GM18507 (cell line): Measurements from ENCODE around the gene NFATC2IP.
"Not testable (repeated sequence)": the region's sequence is repeated elsewhere in the genome, so short reads cannot be mapped to it uniquely, and the experiment has no call there.

Source experiments
- DNase-seq: peaks from one replicate; pipeline ENCODE4 v3.0.0; 2011; ENCODE audit warnings: low read depth; ENCODE audit not compliant: insufficient read length; ENCODE audit errors: extremely low spot score
- FAIRE-seq: peaks from 2 replicates; lab custom pipeline; 2011; peaks lifted over from hg19 to GRCh38; lab: Jason Lieb, UNC

The NFATC2IP gene

DNA sequence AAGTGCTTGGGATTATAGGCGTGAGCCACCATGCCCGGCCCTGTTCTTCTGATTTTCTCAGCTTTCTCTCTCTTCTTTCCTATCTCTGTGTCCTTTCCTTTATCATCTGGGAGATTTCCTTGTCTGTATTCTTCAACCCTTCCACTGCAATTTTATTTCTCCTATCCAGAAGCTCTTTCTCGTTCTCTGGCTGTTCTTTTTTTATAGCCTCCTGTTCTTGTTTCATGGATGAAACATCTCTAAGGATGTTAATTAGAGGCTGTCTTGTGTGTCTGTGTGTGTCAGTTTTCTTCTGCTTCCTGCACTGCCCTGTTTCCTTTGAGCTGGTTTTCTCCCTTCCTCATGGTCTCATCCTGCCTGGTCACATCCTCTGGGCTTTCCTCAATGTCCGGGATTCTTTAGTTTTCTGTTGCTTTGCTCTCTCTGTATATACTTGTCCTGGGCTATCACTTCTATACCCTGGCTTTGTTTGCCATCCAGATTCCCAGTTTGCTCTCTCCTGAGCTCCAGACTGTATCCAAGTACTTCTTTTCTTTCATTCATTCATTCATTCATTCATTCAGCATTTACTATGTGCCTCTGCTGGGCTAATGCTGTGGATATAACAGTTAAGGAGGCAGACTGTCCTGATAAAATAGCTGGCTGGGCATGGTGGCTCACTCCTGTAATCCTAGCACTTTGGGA is 36.6 kb downstream of the NFATC2IP start:
- DNase-seq, result no peak
- no peak for FAIRE-seq

- DNase-seq (no peak), FAIRE-seq (no peak)
These were observed 38.6 kb downstream of the NFATC2IP start for GRCh38 chr16:28989363-28989762.

DNA sequence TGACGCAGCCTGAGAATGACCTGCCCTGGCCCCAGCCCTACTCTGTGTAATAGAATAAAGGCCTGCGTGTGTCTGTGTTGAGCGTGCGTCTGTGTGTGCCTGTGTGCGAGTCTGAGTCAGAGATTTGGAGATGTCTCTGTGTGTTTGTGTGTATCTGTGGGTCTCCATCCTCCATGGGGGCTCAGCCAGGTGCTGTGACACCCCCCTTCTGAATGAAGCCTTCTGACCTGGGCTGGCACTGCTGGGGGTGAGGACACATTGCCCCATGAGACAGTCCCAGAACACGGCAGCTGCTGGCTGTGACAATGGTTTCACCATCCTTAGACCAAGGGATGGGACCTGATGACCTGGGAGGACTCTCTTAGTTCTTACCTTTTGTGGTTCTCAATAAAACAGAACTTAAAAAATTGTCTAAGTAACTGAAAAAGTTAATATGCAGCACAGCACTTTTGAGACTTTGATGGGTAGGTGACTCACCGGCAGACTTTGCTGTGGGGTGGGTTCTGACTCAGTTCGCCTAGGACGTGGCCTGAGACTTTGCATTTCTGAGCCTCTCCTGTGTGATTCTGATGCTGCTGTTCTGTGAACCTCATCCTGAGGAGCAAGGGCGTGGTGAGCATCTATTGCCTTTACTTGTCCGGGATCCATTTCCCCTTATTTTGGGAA is 39.8 kb downstream of the NFATC2IP start:
- no peak for FAIRE-seq
- DNase-seq, result no peak

GRCh38 chr16:28991687-28992086 is 41.0 kb downstream of the NFATC2IP start:
- FAIRE-seq (no peak), DNase-seq (no peak)

DNA sequence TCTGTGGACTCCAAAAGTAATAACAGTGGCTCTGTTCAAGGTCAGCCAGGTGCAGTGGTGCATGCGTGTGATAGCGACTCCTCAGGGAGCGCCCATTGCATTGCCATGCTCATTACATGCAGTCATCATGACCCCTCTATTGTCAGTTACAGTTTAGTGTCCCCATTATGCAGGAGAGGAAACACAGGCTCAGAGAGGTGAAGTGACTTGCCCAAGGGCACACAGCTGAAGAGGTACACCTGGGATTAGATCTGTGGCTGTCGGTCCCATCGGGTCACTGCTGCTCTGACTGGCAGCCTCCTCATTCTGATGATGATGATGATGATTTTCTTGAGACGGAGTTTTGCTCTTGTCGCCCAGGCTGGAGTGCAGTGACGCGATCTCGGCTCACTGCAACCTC is 41.8 kb downstream of the NFATC2IP start:
- FAIRE-seq, result no peak

GRCh38 chr16:28998837-28999236 is 48.1 kb downstream of the NFATC2IP start:
- DNase-seq (no peak), FAIRE-seq (no peak)

More for the DNA sequence above, 41.8 kb downstream of the NFATC2IP start:
- no peak for DNase-seq

DNA sequence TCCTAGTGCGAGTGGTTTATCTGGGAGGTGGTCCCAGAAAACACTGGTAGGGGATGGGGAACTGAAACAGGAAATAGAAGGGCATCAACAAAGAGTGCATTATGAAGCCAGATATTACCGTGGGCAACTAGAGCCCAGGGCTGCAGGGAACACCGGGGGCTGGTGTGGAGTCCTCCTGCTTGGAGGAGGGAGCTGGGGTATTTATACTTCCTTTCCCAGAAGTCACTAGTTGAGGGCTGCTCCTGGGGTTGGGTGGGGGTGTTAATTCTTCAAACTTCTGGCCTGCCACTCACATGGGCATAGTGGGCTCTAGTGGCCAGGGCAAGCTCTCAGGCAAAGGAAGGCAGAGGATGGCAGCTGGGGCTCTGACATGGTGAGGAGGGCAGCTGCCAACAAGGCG is 48.8 kb downstream of the NFATC2IP start:
- DNase-seq (no peak), FAIRE-seq (no peak)

- FAIRE-seq (no peak), DNase-seq (no peak)
These were observed 49.3 kb downstream of the NFATC2IP start for GRCh38 chr16:29000019-29000418.

DNA sequence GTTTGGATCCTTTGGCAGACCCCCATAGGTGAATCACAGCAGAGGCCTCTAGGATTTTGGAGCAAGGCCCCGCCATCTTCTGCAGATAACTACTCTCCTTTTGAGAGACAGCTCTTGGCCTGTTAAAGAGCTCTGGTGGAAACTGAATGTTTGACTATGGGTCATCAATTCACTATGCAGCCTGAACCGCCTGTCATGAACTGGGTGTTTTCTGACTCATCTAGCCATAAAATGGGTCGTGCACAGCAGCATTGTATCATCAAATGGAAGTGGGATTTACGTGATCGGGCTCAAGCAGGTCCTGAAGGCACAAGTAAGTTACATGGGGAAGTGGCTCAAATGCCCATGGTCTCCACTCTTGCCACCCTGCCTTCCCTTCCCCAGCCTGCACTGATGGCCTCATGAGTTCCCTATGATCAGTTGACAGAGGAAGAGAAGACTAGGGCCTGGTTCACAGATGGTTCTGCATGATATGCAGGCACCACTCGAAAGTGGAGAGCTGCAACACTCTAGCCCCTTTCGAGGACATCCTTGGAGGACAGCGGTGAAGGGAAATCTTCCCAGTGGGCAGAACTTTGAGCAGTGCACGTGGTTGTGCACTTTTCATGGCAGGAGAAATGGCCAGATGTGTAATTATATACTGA is 53.9 kb downstream of the NFATC2IP start:
- not testable (repeated sequence) for DNase-seq, FAIRE-seq

- FAIRE-seq, result no peak
- DNase-seq, result no peak
These were observed 57.2 kb downstream of the NFATC2IP start for GRCh38 chr16:29007730-29008593.

GRCh38 chr16:29009050-29009837 is 58.5 kb downstream of the NFATC2IP start:
- DNase-seq (no peak), FAIRE-seq (no peak)

DNA sequence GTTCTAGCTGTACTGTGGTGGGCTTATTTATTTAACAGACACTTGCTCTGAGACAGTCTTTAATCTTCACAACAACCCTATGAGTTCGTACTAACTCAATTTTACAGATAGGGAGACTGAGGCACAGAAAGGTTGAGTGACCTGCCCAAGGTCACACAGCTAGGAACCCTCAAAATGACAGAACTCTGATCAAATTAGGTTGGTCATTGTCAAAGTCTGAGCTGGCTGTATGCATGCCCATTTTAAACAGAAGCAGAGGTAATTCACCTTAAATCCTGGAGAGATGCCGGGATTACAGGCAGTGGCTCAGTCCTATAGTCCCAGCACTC is 59.1 kb downstream of the NFATC2IP start:
- DNase-seq, result no peak
- no peak for FAIRE-seq

- FAIRE-seq, result no peak
These were observed 60.4 kb downstream of the NFATC2IP start for GRCh38 chr16:29011112-29011511.

DNA sequence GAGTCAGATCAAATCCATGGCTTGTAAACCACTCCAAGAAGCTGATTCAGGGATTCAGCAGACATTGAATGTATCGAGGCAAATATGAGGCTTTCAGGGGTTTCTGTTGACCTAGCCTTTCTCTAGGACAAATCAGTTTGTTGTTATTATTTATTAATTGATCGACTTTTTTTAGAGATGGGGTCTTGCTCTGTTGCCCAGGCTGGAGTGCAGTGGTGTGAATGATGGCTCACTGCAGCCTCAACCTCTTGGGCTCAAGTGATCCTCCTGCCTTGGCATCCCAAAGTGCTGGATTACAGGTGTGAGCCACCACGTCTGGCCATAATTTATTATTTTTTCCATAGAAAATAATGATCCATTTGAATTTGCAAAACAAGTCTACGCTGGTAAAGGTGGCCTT is 61.1 kb downstream of the NFATC2IP start:
- no peak for DNase-seq
- FAIRE-seq, result no peak

More at GRCh38 chr16:29011112-29011511, 60.4 kb downstream of the NFATC2IP start:
- DNase-seq, result no peak

GRCh38 chr16:29012913-29013553 is 62.3 kb downstream of the NFATC2IP start:
- no peak for DNase-seq
- no peak for FAIRE-seq

DNA sequence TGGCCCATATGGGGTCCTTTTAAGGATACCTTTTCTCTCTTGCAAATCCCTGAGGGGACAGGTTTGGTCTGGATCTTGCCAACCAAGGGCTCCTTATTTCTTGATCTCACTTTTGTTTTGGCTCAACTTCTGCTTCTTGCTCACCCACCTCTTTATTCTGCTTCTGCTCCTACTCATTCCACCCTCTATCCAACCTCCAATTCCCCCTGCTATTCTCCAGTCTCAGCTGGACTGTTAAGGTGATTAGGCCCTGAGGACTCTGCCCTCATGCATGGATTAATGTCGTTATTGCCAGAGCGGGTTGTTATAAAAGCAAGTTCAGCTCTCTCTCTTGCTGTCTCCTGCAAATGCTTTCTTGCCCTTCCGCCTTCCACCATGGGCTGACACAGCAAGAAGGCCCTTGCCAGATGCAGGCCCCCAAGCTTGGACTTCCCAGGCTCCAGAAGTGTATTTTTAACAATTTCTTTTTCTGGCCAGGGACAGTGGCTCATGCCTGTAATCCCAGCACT is 63.9 kb downstream of the NFATC2IP start:
- DNase-seq, result no peak
- FAIRE-seq, result no peak
